GM12865 (cell line): ENCODE data around the gene MCRIP1.

Experiments
- DNase-seq: peaks from one replicate; pipeline ENCODE4 v3.0.0; 2010; ENCODE audit warnings: low read depth
- H3K4me3 ChIP-seq: 2 replicates; pipeline ENCODE4 v1.5.1; 2011; ENCODE audit warnings: mild to moderate bottlenecking, low read depth, low read length, control low read depth
- TF ChIP-seq, protein P1 (sequence below): IDR thresholded peaks from 2 replicates; pipeline ENCODE4 v1.5.1; 2011; ENCODE audit warnings: low read length, control low read depth, low read depth, inconsistent platforms; ENCODE audit not compliant: insufficient read depth; ENCODE audit errors: missing control alignments

MCRIP1 gene, protein sequence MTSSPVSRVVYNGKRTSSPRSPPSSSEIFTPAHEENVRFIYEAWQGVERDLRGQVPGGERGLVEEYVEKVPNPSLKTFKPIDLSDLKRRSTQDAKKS

DNA sequence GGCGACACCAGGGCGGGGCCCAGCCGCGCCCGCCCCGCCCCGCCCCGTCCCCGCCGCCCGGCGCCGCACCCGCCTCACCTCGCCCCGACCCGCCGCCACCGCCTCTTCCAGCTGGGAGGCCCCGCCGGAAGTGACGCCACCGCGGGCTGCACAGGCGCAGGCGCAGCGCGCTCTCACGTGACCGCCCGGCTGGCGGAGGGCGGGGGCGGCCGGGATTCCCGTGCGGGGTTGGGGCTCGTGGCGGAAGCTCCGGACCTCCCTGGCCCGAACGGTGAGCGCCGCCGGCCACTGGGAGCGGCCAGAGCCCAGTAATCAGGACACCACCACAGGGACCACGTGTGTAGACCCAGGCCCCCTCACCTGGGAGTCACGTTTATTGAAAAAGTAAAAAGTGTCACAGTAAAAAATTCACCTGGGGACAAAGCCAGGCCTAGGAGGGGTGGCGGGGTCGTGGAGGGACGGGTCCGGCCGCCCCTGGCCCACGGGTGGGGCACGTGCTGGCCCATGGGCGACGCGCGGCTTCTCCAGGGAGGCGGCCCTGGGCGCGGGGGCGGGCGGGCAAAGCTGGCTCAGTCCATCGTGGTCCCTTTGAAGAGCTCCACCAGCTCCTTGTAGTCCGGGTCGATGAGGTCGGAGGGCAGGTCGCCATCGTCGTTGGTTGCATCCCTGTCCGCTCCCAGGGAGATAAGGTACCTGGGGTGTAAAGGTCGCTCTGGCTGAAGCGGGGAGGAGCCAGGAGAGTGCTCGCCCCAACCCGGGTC lies at the start of gene MCRIP1:
TSS of gene MCRIP1 (minus strand) at position 132 of the 761 bp plus-strand sequence. CDS start 8,785 bp downstream, outside the sequence.
- peak within 1 kb of the TSS; percentile 92 for H3K4me3 ChIP-seq
- TF ChIP-seq, protein P1, sequence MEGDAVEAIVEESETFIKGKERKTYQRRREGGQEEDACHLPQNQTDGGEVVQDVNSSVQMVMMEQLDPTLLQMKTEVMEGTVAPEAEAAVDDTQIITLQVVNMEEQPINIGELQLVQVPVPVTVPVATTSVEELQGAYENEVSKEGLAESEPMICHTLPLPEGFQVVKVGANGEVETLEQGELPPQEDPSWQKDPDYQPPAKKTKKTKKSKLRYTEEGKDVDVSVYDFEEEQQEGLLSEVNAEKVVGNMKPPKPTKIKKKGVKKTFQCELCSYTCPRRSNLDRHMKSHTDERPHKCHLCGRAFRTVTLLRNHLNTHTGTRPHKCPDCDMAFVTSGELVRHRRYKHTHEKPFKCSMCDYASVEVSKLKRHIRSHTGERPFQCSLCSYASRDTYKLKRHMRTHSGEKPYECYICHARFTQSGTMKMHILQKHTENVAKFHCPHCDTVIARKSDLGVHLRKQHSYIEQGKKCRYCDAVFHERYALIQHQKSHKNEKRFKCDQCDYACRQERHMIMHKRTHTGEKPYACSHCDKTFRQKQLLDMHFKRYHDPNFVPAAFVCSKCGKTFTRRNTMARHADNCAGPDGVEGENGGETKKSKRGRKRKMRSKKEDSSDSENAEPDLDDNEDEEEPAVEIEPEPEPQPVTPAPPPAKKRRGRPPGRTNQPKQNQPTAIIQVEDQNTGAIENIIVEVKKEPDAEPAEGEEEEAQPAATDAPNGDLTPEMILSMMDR = no peak
- DNase-seq = peak; percentile 97

DNA sequence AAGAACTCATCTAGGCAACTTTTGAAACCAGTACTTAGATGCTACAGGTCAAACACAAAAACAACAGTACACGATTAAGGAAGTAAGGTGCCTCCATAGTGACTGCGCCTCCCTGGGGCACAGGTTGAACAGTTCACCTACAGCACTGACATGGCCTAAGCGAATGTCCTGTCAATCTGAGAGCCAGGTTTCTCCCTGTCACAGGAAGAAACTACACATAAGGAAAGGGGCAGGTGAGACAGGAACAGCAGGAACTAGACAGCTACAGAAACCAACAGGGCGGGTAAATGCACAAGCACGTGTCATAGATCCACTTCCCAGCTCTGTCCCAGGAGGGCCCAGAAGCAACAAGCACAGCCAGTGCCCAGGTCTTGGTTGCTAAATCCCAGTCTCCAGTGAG lies 46.0 kb upstream of the MCRIP1 start:
- TF ChIP-seq, protein P1 = no peak
- no peak overlapping the region for H3K4me3 ChIP-seq
- DNase-seq = no peak

DNA sequence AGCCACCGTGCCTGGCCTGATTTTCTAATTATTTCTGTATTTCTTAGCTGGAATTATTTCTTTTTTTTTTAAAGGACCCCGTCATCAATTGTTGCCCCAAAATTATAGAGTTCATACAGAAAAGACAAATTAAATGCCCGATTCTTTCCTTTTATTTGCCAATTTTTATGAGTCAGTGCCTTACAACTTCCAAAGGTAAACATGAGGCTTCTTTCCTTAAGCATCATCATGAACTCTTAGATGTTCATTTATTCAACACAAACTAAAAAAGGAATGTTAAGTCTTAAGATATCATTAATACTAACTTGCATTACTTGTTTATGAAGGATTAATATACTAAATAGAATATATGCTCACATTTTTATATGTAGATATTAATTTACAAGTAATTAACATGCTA lies 45.2 kb upstream of the MCRIP1 start:
- no peak for DNase-seq
- H3K4me3 ChIP-seq = no peak overlapping the region
- TF ChIP-seq, protein P1 = no peak

DNA sequence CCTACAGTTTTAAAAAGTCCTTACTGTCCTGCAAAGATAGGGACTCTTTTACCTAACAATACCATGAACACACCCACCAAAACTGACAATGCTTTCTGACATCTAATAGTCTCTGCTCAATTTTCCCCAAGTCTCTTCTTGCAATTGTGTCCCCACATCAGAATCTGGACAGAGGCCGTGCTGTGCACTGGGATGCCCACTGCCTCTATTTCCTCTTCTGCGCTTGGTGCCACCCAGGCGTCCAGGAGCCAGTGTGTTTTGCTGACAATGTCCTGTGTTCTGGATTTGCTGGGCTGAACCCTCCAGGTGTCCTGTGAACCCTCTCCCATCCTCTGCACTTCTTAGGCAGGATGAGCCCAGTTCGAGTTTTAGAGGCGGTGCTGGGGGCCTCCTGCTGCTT lies 44.5 kb upstream of the MCRIP1 start:
- no peak for DNase-seq
- TF ChIP-seq, protein P1 = no peak

DNA sequence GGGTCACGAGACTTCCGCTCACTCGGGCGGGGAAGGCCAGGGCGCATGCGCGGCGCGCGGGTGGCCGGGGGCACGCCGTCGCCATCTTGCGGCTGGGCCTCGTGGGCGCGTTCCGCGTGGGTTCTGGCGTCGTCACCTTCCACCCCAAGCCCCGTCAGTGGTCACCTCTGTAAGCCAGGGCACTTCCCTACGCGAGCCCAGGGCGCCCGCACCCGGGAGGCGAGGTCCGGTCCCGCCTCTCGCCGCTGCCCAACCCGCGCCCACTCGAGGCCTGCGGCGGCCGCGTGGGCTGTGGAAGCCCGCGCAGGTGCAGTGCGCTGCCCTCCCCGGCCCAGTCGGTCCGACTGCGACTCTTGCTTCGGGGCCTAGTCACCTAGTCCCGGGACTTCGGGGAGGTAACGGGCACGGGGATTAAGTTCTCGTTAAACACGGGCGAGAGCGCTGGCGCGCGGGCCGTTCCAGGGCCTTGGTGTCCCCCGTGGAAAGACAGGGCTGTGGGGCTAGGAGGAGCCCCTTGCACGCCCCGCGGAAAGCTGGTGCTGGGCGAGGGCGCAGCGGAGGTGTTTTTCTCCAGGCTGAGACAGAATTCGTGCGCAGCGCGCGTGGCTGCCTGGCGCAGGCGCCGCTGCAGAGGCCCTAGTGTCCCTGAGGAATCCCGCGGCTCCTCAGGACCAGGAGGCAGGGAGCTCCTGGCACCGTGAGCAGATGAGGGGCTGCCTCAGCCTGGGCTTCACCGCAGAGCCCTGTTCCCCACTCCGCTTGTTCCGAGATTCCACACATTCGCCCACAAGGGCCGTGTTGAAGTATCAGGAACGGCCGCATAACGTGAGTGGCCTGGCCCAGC lies 38.5 kb upstream of the MCRIP1 start:
- DNase-seq = peak; percentile 96
- TF ChIP-seq, protein P1 = peak; percentile 34
- peak overlapping the region; percentile 99 for H3K4me3 ChIP-seq

More for the DNA sequence above, 44.5 kb upstream of the MCRIP1 start:
- H3K4me3 ChIP-seq = no peak overlapping the region

DNA sequence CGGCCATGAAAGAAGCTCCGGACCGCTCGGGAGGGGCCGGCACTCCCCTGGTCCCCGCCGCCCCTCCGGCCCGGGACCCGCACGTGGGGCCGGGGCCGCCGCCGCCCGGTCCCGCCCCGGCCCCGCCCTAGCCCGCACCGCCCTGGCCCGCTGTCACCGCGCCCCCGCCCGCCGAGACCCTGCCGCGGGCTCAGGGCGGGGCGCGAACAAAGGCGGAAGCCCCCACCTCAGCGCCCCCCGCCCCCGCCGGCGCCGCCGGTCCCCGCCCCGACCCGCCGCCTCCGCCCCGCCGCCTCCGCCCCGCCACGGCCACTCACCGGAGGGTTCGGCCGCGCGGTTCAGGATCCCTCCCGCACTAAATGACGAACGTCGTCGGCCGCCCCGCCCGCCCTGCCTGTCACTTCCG lies 37.9 kb upstream of the MCRIP1 start, which contains the start of gene ARHGDIA:
TSS of gene ARHGDIA (minus strand) at position 357 of the 406 bp plus-strand sequence. CDS start 1,407 bp downstream, outside the sequence.
- TF ChIP-seq, protein P1 = no peak
- no peak for DNase-seq
- H3K4me3 ChIP-seq = peak within 1 kb of the TSS; percentile 99
